ENCODE results near the gene DOK5.

DOK5 gene

GRCh38 chr20:54645445-54646155 is 170.2 kb downstream of the DOK5 start:
- Histone ChIP-seq H3K36me3 (no peaks in the 10 kb centered on the region), H3K9me3 (no peaks in the 10 kb centered on the region), H3K4me1 (ENCODE audit: control insufficient read depth in 1 of 2, insufficient read depth in 1 of 2, low read depth in 1 of 2, low read length in 1 of 2) (no peaks in the 10 kb centered on the region), H3K27me3 (no peaks in the 10 kb centered on the region), H3K4me3 (ENCODE audit: low read depth in 1 of 2, low read length in 1 of 2) (no peak overlapping the region), H3K27ac (no peak overlapping the region)
- TF ChIP-seq, protein P1, sequence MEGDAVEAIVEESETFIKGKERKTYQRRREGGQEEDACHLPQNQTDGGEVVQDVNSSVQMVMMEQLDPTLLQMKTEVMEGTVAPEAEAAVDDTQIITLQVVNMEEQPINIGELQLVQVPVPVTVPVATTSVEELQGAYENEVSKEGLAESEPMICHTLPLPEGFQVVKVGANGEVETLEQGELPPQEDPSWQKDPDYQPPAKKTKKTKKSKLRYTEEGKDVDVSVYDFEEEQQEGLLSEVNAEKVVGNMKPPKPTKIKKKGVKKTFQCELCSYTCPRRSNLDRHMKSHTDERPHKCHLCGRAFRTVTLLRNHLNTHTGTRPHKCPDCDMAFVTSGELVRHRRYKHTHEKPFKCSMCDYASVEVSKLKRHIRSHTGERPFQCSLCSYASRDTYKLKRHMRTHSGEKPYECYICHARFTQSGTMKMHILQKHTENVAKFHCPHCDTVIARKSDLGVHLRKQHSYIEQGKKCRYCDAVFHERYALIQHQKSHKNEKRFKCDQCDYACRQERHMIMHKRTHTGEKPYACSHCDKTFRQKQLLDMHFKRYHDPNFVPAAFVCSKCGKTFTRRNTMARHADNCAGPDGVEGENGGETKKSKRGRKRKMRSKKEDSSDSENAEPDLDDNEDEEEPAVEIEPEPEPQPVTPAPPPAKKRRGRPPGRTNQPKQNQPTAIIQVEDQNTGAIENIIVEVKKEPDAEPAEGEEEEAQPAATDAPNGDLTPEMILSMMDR (IDR thresholded peaks at IDR 0.05) = no peak

DNA sequence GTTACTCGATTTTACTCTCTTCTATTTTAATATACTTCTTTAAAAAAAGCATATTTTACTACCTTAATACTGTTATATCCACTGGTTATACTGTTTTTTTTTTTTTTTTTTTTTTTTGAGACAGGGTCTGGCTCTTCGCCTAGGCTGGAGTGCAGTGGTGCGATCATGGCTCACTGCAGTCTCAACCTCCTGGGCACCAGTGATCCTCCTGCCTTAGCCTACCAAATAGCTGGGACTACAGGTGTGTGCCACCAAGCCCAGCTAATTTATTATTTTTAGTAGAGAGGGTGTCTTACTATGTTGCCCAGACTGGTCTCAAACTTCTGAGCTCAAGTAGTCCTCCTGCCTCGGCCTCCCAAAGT is 170.7 kb downstream of the DOK5 start:
- Histone ChIP-seq H3K4me3 (ENCODE audit: low read depth in 1 of 2, low read length in 1 of 2) (no peak overlapping the region), H3K4me1 (ENCODE audit: control insufficient read depth in 1 of 2, insufficient read depth in 1 of 2, low read depth in 1 of 2, low read length in 1 of 2) (no peaks in the 10 kb centered on the region), H3K27me3 (peaks cover 5% of the 10 kb centered on the region), H3K27ac (no peak overlapping the region), H3K9me3 (no peaks in the 10 kb centered on the region), H3K36me3 (no peaks in the 10 kb centered on the region)
- TF ChIP-seq, protein P1 (IDR thresholded peaks at IDR 0.05) = no peak

- Histone ChIP-seq H3K4me1 (ENCODE audit: control insufficient read depth in 1 of 2, insufficient read depth in 1 of 2, low read depth in 1 of 2, low read length in 1 of 2) (no peaks in the 10 kb centered on the region), H3K4me3 (ENCODE audit: low read depth in 1 of 2, low read length in 1 of 2) (no peak overlapping the region), H3K36me3 (no peaks in the 10 kb centered on the region), H3K9me3 (no peaks in the 10 kb centered on the region), H3K27me3 (peaks cover 20% of the 10 kb centered on the region), H3K27ac (no peak overlapping the region)
- TF ChIP-seq, protein P1 (IDR thresholded peaks at IDR 0.05) = no peak
Measured at GRCh38 chr20:54648421-54649142, 173.2 kb downstream of the DOK5 start.

- TF ChIP-seq, protein P1 (IDR thresholded peaks at IDR 0.05) = no peak
- Histone ChIP-seq H3K36me3 (no peaks in the 10 kb centered on the region), H3K27ac (no peak overlapping the region), H3K27me3 (peaks cover 26% of the 10 kb centered on the region), H3K4me1 (ENCODE audit: control insufficient read depth in 1 of 2, insufficient read depth in 1 of 2, low read depth in 1 of 2, low read length in 1 of 2) (no peaks in the 10 kb centered on the region), H3K4me3 (ENCODE audit: low read depth in 1 of 2, low read length in 1 of 2) (no peak overlapping the region), H3K9me3 (no peaks in the 10 kb centered on the region)
Measured at GRCh38 chr20:54649511-54649962, 174.1 kb downstream of the DOK5 start.

- H3K4me1 ChIP-seq (ENCODE audit: control insufficient read depth in 1 of 2, insufficient read depth in 1 of 2, low read depth in 1 of 2, low read length in 1 of 2) = no peaks in the 10 kb centered on the region
- H3K27me3 ChIP-seq = peaks cover 26% of the 10 kb centered on the region
- no peak overlapping the region for H3K27ac ChIP-seq
- no peaks in the 10 kb centered on the region for H3K9me3 ChIP-seq
- no peaks in the 10 kb centered on the region for H3K36me3 ChIP-seq
- TF ChIP-seq, protein P1 (IDR thresholded peaks at IDR 0.05) = no peak
- H3K4me3 ChIP-seq (ENCODE audit: low read depth in 1 of 2, low read length in 1 of 2) = no peak overlapping the region
Measured at GRCh38 chr20:54650052-54650719, 174.8 kb downstream of the DOK5 start.

All from neutrophil (primary cell).